ENCODE results near the gene CCDC15.

The CCDC15 gene

DNA sequence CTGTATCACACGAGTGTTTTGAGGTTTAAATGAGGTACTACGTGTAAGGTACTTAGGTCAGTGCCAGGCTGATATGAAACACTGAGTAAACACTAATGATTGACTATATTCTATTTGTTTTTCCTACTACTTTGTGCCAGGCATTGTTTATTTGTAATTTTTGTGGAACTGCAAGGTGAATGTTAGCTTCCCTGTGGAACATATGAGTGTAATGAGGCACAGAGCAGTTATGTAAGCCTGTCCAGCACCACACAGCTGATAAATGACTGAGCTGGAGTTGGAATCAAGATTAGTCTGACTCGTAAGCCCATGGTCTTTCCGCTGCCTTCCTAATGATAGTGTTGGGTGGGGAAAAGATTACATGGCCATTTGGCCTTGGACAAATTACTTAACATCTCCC is 115.0 kb downstream of the CCDC15 start:
- no peak overlapping the region for H3K9ac ChIP-seq (ENCODE audit: low read length)

DNA sequence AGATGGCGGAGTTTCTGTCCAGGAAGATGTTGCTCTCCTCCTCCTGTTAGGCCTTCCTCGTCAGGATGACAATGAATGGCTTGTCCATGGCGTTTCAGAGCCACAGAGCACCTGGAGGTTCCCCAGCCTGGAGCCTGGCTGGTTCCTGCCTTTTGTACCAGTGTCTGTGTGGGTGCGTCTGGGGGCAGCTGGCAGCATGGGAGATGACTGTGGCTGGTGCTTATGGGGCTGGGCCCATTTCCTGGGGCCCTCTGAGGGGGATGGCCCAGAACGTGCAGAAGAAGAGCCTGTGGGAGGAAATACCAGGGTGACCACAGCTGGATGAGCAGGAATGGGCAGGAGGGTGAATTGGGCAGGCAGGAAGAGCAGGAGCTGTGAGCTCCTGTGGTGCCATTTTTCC is 115.8 kb downstream of the CCDC15 start:
- Histone ChIP-seq H4K8ac (ENCODE audit: low read depth, low read length) (no peak overlapping the region), H3K27ac (ENCODE audit: low read depth, low read length) (no peak overlapping the region), H3K18ac (ENCODE audit: low read length) (no peak overlapping the region), H4K5ac (ENCODE audit: low read length) (no peak overlapping the region), H2BK15ac (replicated peaks; ENCODE audit: low read depth) (no peak overlapping the region), H3K4me3 (ENCODE audit: low read length) (no peak overlapping the region), H2BK120ac (ENCODE audit: low read depth, low read length) (no peak overlapping the region), H3K9ac (ENCODE audit: low read length) (no peak overlapping the region), H3K56ac (ENCODE audit: low read length) (no peak overlapping the region), H2BK5ac (ENCODE audit: low read length) (no peak overlapping the region), H3K4me1 (ENCODE audit: control insufficient read depth, low read depth, low read length) (peaks cover 7% of the 10 kb centered on the region), H3K79me2 (ENCODE audit: control insufficient read depth, insufficient read depth, low read length) (no peaks in the 10 kb centered on the region), H3K23ac (ENCODE audit: low read length) (peak overlapping the region; percentile 6), H3K79me1 (ENCODE audit: low read length) (no peaks in the 10 kb centered on the region), H3K4me2 (ENCODE audit: low read length) (no peak overlapping the region), H2AK5ac (ENCODE audit: low read length) (no peak overlapping the region), H3K36me3 (ENCODE audit: control insufficient read depth, insufficient read depth, low read length) (no peaks in the 10 kb centered on the region), H3K4ac (ENCODE audit: low read depth, low read length) (no peak overlapping the region), H3K27me3 (ENCODE audit: insufficient read depth, low read length, poor library complexity) (no peaks in the 10 kb centered on the region)
- WGBS (ENCODE audit: extremely low coverage, insufficient coverage, low lambda C conversion rate), result no CpG with 5 or more reads among the region's 5 CpGs
- no peak for DNase-seq

More for the DNA sequence above, 115.0 kb downstream of the CCDC15 start:
- no peak overlapping the region for H3K4me2 ChIP-seq (ENCODE audit: low read length)
- no peak overlapping the region for H3K4me3 ChIP-seq (ENCODE audit: low read length)
- no peak overlapping the region for H4K5ac ChIP-seq (ENCODE audit: low read length)
- no peak overlapping the region for H3K56ac ChIP-seq (ENCODE audit: low read length)
- WGBS (ENCODE audit: extremely low coverage, insufficient coverage, low lambda C conversion rate), result no CpG with 5 or more reads among the region's 4 CpGs
- H2BK120ac ChIP-seq (ENCODE audit: low read depth, low read length), result no peak overlapping the region
- no peaks in the 10 kb centered on the region for H3K36me3 ChIP-seq (ENCODE audit: control insufficient read depth, insufficient read depth, low read length)
- no peaks in the 10 kb centered on the region for H3K27me3 ChIP-seq (ENCODE audit: insufficient read depth, low read length, poor library complexity)
- H3K79me1 ChIP-seq (ENCODE audit: low read length), result no peaks in the 10 kb centered on the region
- no peaks in the 10 kb centered on the region for H3K79me2 ChIP-seq (ENCODE audit: control insufficient read depth, insufficient read depth, low read length)
- H2AK5ac ChIP-seq (ENCODE audit: low read length), result no peak overlapping the region
- no peak overlapping the region for H4K8ac ChIP-seq (ENCODE audit: low read depth, low read length)
- H3K23ac ChIP-seq (ENCODE audit: low read length), result no peak overlapping the region
- no peak overlapping the region for H3K18ac ChIP-seq (ENCODE audit: low read length)
- H3K4ac ChIP-seq (ENCODE audit: low read depth, low read length), result no peak overlapping the region
- H3K4me1 ChIP-seq (ENCODE audit: control insufficient read depth, low read depth, low read length), result peaks cover 5% of the 10 kb centered on the region
- H2BK5ac ChIP-seq (ENCODE audit: low read length), result no peak overlapping the region
- H2BK15ac ChIP-seq (replicated peaks; ENCODE audit: low read depth), result no peak overlapping the region
- H3K27ac ChIP-seq (ENCODE audit: low read depth, low read length), result no peak overlapping the region
- DNase-seq, result no peak

DNA sequence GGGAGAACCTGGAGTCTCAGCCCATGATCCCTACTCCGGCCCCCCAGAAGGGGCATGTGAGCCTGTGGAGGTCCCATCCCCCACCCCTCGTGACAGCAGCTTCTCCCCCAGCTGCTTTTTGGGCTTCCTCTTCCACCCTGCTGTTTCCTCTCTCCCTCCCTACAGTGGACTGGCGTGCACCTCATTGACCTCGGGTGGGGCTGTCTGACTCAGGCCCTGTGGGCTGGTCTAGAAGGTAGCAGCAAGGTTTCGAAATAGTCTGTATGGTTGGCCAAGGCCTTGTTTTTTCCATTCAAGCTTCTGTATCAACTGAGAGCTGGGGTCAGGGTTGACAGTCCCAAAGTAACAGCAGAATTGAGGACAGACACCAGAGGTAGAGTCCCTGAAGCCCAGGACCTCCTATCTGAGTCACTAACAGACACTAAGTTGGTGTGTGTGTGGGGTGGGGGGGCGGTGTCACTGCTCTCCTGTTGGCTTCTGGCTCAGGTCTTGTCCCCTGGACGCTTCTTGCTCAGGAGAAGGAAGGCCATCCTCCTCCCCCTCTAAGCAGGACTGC is 116.8 kb downstream of the CCDC15 start:
- no peak for DNase-seq
- Histone ChIP-seq H3K4ac (ENCODE audit: low read depth, low read length) (no peak overlapping the region), H2BK15ac (replicated peaks; ENCODE audit: low read depth) (no peak overlapping the region), H4K5ac (ENCODE audit: low read length) (no peak overlapping the region), H3K18ac (ENCODE audit: low read length) (no peak overlapping the region), H2AK5ac (ENCODE audit: low read length) (no peak overlapping the region), H3K23ac (ENCODE audit: low read length) (no peak overlapping the region), H3K36me3 (ENCODE audit: control insufficient read depth, insufficient read depth, low read length) (no peaks in the 10 kb centered on the region), H4K8ac (ENCODE audit: low read depth, low read length) (no peak overlapping the region), H2BK120ac (ENCODE audit: low read depth, low read length) (no peak overlapping the region), H3K79me2 (ENCODE audit: control insufficient read depth, insufficient read depth, low read length) (no peaks in the 10 kb centered on the region), H3K27ac (ENCODE audit: low read depth, low read length) (no peak overlapping the region), H2BK5ac (ENCODE audit: low read length) (no peak overlapping the region), H3K4me3 (ENCODE audit: low read length) (no peak overlapping the region), H3K4me1 (ENCODE audit: control insufficient read depth, low read depth, low read length) (peaks cover 7% of the 10 kb centered on the region), H3K79me1 (ENCODE audit: low read length) (no peaks in the 10 kb centered on the region), H3K4me2 (ENCODE audit: low read length) (no peak overlapping the region), H3K56ac (ENCODE audit: low read length) (no peak overlapping the region), H3K27me3 (ENCODE audit: insufficient read depth, low read length, poor library complexity) (no peaks in the 10 kb centered on the region), H3K9ac (ENCODE audit: low read length) (no peak overlapping the region)
- WGBS (ENCODE audit: extremely low coverage, insufficient coverage, low lambda C conversion rate), result no CpG with 5 or more reads among the region's 7 CpGs

DNA sequence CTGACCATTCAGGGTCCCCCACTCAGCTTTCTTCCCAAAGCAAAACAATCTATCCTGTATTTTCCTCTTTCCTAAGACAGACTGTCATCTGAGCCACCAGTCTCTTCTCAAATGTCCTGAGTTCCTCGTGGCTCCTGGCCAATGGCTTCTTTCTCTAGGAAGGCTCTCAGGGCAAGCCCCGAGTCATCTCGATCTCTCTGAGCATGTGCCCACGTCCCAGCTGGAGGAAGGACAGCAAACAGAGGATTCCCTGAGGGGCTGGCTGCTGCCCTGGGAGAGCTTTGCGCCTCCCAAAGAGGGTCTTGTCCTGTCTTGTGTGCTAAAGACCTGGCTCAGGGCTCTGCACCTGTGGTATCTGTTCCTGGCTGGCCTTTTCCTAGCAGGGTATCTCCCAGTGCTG is 117.4 kb downstream of the CCDC15 start:
- no peak overlapping the region for H3K18ac ChIP-seq (ENCODE audit: low read length)
- H3K79me1 ChIP-seq (ENCODE audit: low read length), result no peaks in the 10 kb centered on the region
- DNase-seq, result no peak
- H3K27ac ChIP-seq (ENCODE audit: low read depth, low read length), result no peak overlapping the region
- no peak overlapping the region for H3K9ac ChIP-seq (ENCODE audit: low read length)
- H3K23ac ChIP-seq (ENCODE audit: low read length), result no peak overlapping the region
- H3K27me3 ChIP-seq (ENCODE audit: insufficient read depth, low read length, poor library complexity), result no peaks in the 10 kb centered on the region
- H3K4me1 ChIP-seq (ENCODE audit: control insufficient read depth, low read depth, low read length), result peaks cover 7% of the 10 kb centered on the region
- no CpG with 5 or more reads among the region's 5 CpGs for WGBS (ENCODE audit: extremely low coverage, insufficient coverage, low lambda C conversion rate)
- H4K5ac ChIP-seq (ENCODE audit: low read length), result no peak overlapping the region
- no peak overlapping the region for H2BK5ac ChIP-seq (ENCODE audit: low read length)
- no peak overlapping the region for H3K4ac ChIP-seq (ENCODE audit: low read depth, low read length)
- no peak overlapping the region for H3K4me3 ChIP-seq (ENCODE audit: low read length)
- H2BK120ac ChIP-seq (ENCODE audit: low read depth, low read length), result no peak overlapping the region
- no peaks in the 10 kb centered on the region for H3K79me2 ChIP-seq (ENCODE audit: control insufficient read depth, insufficient read depth, low read length)
- H2BK15ac ChIP-seq (replicated peaks; ENCODE audit: low read depth), result no peak overlapping the region
- H2AK5ac ChIP-seq (ENCODE audit: low read length), result no peak overlapping the region
- H3K36me3 ChIP-seq (ENCODE audit: control insufficient read depth, insufficient read depth, low read length), result no peaks in the 10 kb centered on the region
- no peak overlapping the region for H3K4me2 ChIP-seq (ENCODE audit: low read length)
- no peak overlapping the region for H3K56ac ChIP-seq (ENCODE audit: low read length)
- H4K8ac ChIP-seq (ENCODE audit: low read depth, low read length), result no peak overlapping the region

DNA sequence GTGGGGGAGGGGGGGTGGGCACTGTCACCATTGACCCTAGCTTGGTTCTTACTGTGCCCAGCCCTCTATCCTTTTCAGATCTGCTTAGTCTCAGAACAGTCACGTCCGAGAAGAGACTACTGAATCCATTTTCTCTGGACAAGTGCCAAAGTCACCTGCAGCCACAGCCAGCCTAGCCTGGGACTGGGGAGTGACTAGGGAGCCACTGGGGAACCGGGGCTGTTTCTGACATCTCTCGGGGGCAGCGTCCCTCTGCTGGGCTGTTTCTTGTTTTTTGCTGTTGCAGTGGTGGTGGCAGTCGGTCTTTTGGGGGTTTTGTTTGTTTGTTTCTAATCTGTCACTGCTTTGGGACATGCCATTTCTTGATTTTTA is 117.8 kb downstream of the CCDC15 start:
- Histone ChIP-seq H3K4ac (ENCODE audit: low read depth, low read length) (no peak overlapping the region), H3K23ac (ENCODE audit: low read length) (no peak overlapping the region), H4K8ac (ENCODE audit: low read depth, low read length) (no peak overlapping the region), H3K4me2 (ENCODE audit: low read length) (no peak overlapping the region), H3K27ac (ENCODE audit: low read depth, low read length) (no peak overlapping the region), H3K56ac (ENCODE audit: low read length) (no peak overlapping the region), H3K4me1 (ENCODE audit: control insufficient read depth, low read depth, low read length) (peaks cover 7% of the 10 kb centered on the region), H2BK5ac (ENCODE audit: low read length) (no peak overlapping the region), H3K9ac (ENCODE audit: low read length) (no peak overlapping the region), H2AK5ac (ENCODE audit: low read length) (no peak overlapping the region), H2BK15ac (replicated peaks; ENCODE audit: low read depth) (no peak overlapping the region), H3K4me3 (ENCODE audit: low read length) (no peak overlapping the region), H3K36me3 (ENCODE audit: control insufficient read depth, insufficient read depth, low read length) (no peaks in the 10 kb centered on the region), H4K5ac (ENCODE audit: low read length) (no peak overlapping the region), H3K18ac (ENCODE audit: low read length) (no peak overlapping the region), H2BK120ac (ENCODE audit: low read depth, low read length) (no peak overlapping the region), H3K79me1 (ENCODE audit: low read length) (no peaks in the 10 kb centered on the region), H3K27me3 (ENCODE audit: insufficient read depth, low read length, poor library complexity) (no peaks in the 10 kb centered on the region), H3K79me2 (ENCODE audit: control insufficient read depth, insufficient read depth, low read length) (no peaks in the 10 kb centered on the region)
- WGBS (ENCODE audit: extremely low coverage, insufficient coverage, low lambda C conversion rate), result no CpG with 5 or more reads among the region's 6 CpGs
- DNase-seq, result no peak

DNA sequence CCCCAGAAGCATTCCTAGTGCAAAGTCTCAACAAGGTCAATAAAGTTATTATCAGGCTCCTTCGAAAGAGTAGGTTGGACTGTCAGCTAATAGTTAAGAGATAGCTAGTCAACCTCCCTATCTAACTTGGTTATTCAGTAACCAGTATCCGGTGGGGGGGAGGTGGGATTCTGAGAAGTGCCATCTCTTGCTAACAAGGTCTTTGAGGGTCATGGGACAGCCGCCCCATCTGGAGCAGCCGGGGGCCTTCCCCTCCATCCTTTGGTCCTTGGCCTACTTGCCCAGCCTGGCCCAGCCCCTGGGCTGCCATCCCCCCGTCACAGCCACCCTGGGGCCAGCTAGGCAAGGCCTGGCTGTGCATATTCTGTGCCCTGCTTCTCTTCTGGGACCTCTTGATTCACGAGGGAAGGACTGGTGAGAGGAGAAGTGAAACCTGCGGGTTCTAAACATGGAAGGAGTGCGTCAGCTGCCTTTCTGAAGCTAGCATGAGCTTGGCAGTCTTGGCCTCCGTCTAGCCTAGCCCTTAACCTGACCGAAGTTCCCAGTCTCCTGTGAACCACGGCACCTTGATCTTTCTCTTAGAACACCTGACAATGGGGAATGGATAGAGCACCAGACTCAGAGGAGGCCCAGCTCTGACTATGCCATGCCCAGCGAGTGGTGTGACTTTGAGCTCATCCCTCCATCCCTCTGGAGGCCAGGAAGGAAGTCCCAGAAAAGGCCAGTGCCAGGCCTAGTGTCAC is 118.4 kb downstream of the CCDC15 start:
- Histone ChIP-seq H3K27me3 (ENCODE audit: insufficient read depth, low read length, poor library complexity) (no peaks in the 10 kb centered on the region), H4K5ac (ENCODE audit: low read length) (no peak overlapping the region), H3K79me1 (ENCODE audit: low read length) (no peaks in the 10 kb centered on the region), H3K18ac (ENCODE audit: low read length) (no peak overlapping the region), H3K27ac (ENCODE audit: low read depth, low read length) (no peak overlapping the region), H3K4ac (ENCODE audit: low read depth, low read length) (no peak overlapping the region), H2BK5ac (ENCODE audit: low read length) (no peak overlapping the region), H2BK15ac (replicated peaks; ENCODE audit: low read depth) (no peak overlapping the region), H3K9ac (ENCODE audit: low read length) (no peak overlapping the region), H2BK120ac (ENCODE audit: low read depth, low read length) (no peak overlapping the region), H4K8ac (ENCODE audit: low read depth, low read length) (no peak overlapping the region), H3K23ac (ENCODE audit: low read length) (no peak overlapping the region), H3K4me2 (ENCODE audit: low read length) (no peak overlapping the region), H3K4me1 (ENCODE audit: control insufficient read depth, low read depth, low read length) (peaks cover 7% of the 10 kb centered on the region), H2AK5ac (ENCODE audit: low read length) (no peak overlapping the region), H3K4me3 (ENCODE audit: low read length) (no peak overlapping the region), H3K36me3 (ENCODE audit: control insufficient read depth, insufficient read depth, low read length) (no peaks in the 10 kb centered on the region), H3K79me2 (ENCODE audit: control insufficient read depth, insufficient read depth, low read length) (no peaks in the 10 kb centered on the region), H3K56ac (ENCODE audit: low read length) (no peak overlapping the region)
- no peak for DNase-seq
- no CpG with 5 or more reads among the region's 12 CpGs for WGBS (ENCODE audit: extremely low coverage, insufficient coverage, low lambda C conversion rate)

Data from mesendoderm (in vitro differentiated cells).